ENCODE data around the gene ABO. TPM values are rescaled to one million over a fixed set of nuclear protein-coding genes. Genes with fewer than 3 reads are reported as not detected.

ABO gene
- total and polyA plus RNA-seq, 9 of the 15 experiments (the other 6 are each of a cell fraction or from before 2014, with no cell fraction given): 5.0 to 21.9 (median 11.9) TPM

DNA sequence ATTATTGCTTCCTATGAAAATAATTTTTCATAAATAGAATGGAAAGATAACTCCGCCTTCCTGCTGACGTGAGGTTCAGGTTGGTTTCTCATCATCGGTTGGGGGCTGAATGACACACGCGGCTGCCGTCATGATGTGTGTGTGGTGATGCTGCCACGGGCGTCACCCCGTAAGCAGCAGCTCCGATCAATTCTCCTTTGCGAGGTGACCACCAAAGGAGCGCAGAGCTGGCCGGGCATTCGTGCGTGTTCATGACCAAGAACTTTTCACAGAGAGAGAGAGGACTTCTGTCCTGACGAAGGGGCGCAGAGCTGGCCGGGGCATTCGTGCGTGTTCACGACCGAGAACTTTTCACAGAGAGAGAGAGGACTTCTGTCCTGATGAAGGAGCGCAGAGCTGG lies 30.7 kb upstream of the ABO start:
- H3K9me3 ChIP-seq (replicated peaks; ENCODE audit: control insufficient read depth, insufficient read depth, low read depth, low read length): peaks cover 4% of the 10 kb centered on the region
- TF ChIP-seq POLR2AphosphoS2 (IDR thresholded peaks at IDR 0.05; ENCODE audit: low read length): no peak
- TF ChIP-seq, protein P1, sequence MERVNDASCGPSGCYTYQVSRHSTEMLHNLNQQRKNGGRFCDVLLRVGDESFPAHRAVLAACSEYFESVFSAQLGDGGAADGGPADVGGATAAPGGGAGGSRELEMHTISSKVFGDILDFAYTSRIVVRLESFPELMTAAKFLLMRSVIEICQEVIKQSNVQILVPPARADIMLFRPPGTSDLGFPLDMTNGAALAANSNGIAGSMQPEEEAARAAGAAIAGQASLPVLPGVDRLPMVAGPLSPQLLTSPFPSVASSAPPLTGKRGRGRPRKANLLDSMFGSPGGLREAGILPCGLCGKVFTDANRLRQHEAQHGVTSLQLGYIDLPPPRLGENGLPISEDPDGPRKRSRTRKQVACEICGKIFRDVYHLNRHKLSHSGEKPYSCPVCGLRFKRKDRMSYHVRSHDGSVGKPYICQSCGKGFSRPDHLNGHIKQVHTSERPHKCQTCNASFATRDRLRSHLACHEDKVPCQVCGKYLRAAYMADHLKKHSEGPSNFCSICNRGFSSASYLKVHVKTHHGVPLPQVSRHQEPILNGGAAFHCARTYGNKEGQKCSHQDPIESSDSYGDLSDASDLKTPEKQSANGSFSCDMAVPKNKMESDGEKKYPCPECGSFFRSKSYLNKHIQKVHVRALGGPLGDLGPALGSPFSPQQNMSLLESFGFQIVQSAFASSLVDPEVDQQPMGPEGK (CRISPR knock-in tag; IDR thresholded peaks at IDR 0.05; ENCODE audit: borderline replicate concordance): no peak
- TF ChIP-seq SMAD4 (CRISPR knock-in tag; conservative IDR thresholded peaks at IDR 0.05): no peak
- TF ChIP-seq RFX1 (IDR thresholded peaks at IDR 0.05): no peak
- no peak for TF ChIP-seq SP2 (IDR thresholded peaks at IDR 0.05; ENCODE audit: extremely low read depth, low read depth, low read length, poor library complexity, severe bottlenecking)
- no peak for TF ChIP-seq NFE2L1 (tag; IDR thresholded peaks at IDR 0.05; ENCODE audit: borderline replicate concordance, low read depth)
- no peak for TF ChIP-seq MCM3 (IDR thresholded peaks at IDR 0.05)
- TF ChIP-seq PHB (CRISPR knock-in tag; IDR thresholded peaks at IDR 0.05): no peak
- TF ChIP-seq PTTG1 (tag; IDR thresholded peaks at IDR 0.05; ENCODE audit: low read depth): no peak
- no peak for TF ChIP-seq CREM (IDR thresholded peaks at IDR 0.05; ENCODE audit: low read depth)
- no peak for TF ChIP-seq HOXB6 (CRISPR knock-in tag; IDR thresholded peaks at IDR 0.05; ENCODE audit: borderline replicate concordance)
- no peak for TF ChIP-seq ZNF589 (CRISPR knock-in tag; IDR thresholded peaks at IDR 0.05; ENCODE audit: low read depth)
- TF ChIP-seq ZKSCAN3 (CRISPR knock-in tag; IDR thresholded peaks at IDR 0.05): no peak
- TF ChIP-seq ZNF121 (CRISPR knock-in tag; conservative IDR thresholded peaks at IDR 0.05): no peak
- no peak overlapping the region for H3K27ac ChIP-seq (ENCODE audit: extremely low read depth, low read depth, low read length)
- no TSS peak for BruUV-seq (replicated peaks)
- FAIRE-seq: no peak
- no peak overlapping the region for H3K9ac ChIP-seq (ENCODE audit: insufficient read depth in 1 of 2, low read depth in 2 of 2, low read length in 2 of 2)
- H3K9me1 ChIP-seq (ENCODE audit: control insufficient read depth, insufficient read depth, low read length): no peaks in the 10 kb centered on the region
- ChIA-PET POLR2A (interaction anchor here (0.6 to 1.9 kb wide), 5 partner anchors 19 to 252 kb away, joined by 3 to 6 read pairs (median 3); no protein-coding TSS in a partner anchor), CTCF (ENCODE audit: low intra/inter-chr PET ratio) (no interaction called here)
- intact Hi-C loops (cut with micrococcal nuclease) (no loop called here), in situ Hi-C loops (cut with MboI) (no loop called here)
- no peak overlapping the region for H3K4me3 ChIP-seq
- no peaks in the 10 kb centered on the region for H4K20me1 ChIP-seq (replicated peaks; ENCODE audit: control insufficient read depth, insufficient read depth, low read length)
- H3K27me3 ChIP-seq (ENCODE audit: control insufficient read depth in 2 of 2, insufficient read depth in 2 of 2, low read length in 2 of 2): peaks cover 0 to 7% of the 10 kb centered on the region in 2 experiments; a peak in 1 of 5 replicates
- DNase-seq (ENCODE audit: extremely low read depth in 1 of 4, low spot score in 3 of 4): no peak
- H3K4me2 ChIP-seq (ENCODE audit: insufficient read depth, low read length): 0 out of 2 replicates have a peak overlapping the region, but pooled peaks have one; percentile 37
- H2AFZ ChIP-seq (ENCODE audit: low read depth, low read length): peak overlapping the region; percentile 76
- 64% methylated on average over 17 of the region's 23 CpGs for WGBS (ENCODE audit: insufficient coverage, low coverage, missing lambda C conversion rate)
- no peaks in the 10 kb centered on the region for H3K36me3 ChIP-seq (ENCODE audit: control insufficient read depth, insufficient read depth, low read length)
- H3K79me2 ChIP-seq (ENCODE audit: control insufficient read depth, insufficient read depth, low read length): no peaks in the 10 kb centered on the region
- ATAC-seq: no peak
- peaks cover 3 to 16% of the 10 kb centered on the region in 2 experiments; a peak in 3 of 5 replicates for H3K4me1 ChIP-seq (replicated peaks in 1 of 2; ENCODE audit: control insufficient read depth in 2 of 2, insufficient read depth in 2 of 2, low read length in 2 of 2)

Data from K562 (cell line).